Mesenchymal stem cell (in vitro differentiated cells and primary cell): ENCODE data around the gene IGF1R.

Source experiments
- DNase-seq: peaks from one replicate; pipeline ENCODE4 v3.0.0-alpha.2; 2013
- H2AFZ ChIP-seq: one replicate; pipeline ENCODE4 v1.6.1; 2013; ENCODE audit warnings: low read depth, mild to moderate bottlenecking, control low read depth, inconsistent platforms, low read length, moderate library complexity
- H2AK5ac ChIP-seq: 2 replicates; pipeline ENCODE4 v1.6.1; 2013; ENCODE audit warnings: low read length, moderate library complexity, mild to moderate bottlenecking, inconsistent platforms; ENCODE audit not compliant: severe bottlenecking
- H2BK120ac ChIP-seq: one replicate; pipeline ENCODE4 v1.6.1; 2013; ENCODE audit warnings: low read depth, mild to moderate bottlenecking, inconsistent platforms, low read length, moderate library complexity
- H2BK12ac ChIP-seq, 2 experiments: one replicate each; pipeline ENCODE4 v1.6.1; 2013; ENCODE audit warnings: inconsistent platforms in 2 of 2, low read length in 2 of 2, mild to moderate bottlenecking in 2 of 2, moderate library complexity in 2 of 2, control low read depth in 1 of 2
- H2BK15ac ChIP-seq: one replicate; pipeline ENCODE4 v1.6.1; 2013; ENCODE audit warnings: mild to moderate bottlenecking, low read depth, inconsistent platforms; ENCODE audit not compliant: poor library complexity, severe bottlenecking
- H2BK5ac ChIP-seq: 2 replicates; pipeline ENCODE4 v1.6.1; 2013; ENCODE audit warnings: low read depth, mild to moderate bottlenecking, low read length, control low read depth, inconsistent platforms; ENCODE audit not compliant: poor library complexity, severe bottlenecking
- H3K14ac ChIP-seq, 2 experiments: one replicate each; pipeline ENCODE4 v1.6.1; 2013; ENCODE audit warnings: inconsistent platforms in 2 of 2, low read length in 2 of 2, control low read depth in 1 of 2, mild to moderate bottlenecking in 1 of 2, moderate library complexity in 1 of 2
- H3K18ac ChIP-seq, 2 experiments: one replicate each; pipeline ENCODE4 v1.6.1; 2013; ENCODE audit warnings: inconsistent platforms in 2 of 2, low read length in 2 of 2, control low read depth in 1 of 2, low read depth in 1 of 2, mild to moderate bottlenecking in 1 of 2
- H3K23ac ChIP-seq, 2 experiments: one replicate each; pipeline ENCODE4 v1.6.1; 2013; ENCODE audit warnings: inconsistent platforms in 2 of 2, low read length in 2 of 2, mild to moderate bottlenecking in 2 of 2, moderate library complexity in 2 of 2, control low read depth in 1 of 2
- H3K27ac ChIP-seq: 2 replicates; pipeline ENCODE4 v1.5.1; 2013; ENCODE audit warnings: mild to moderate bottlenecking, moderate library complexity, low read length, control low read depth, inconsistent platforms; ENCODE audit not compliant: poor library complexity, severe bottlenecking
- H3K27me3 ChIP-seq, 2 experiments: 2 replicates each; pipeline versions ENCODE4 v1.6.1 to v1.7.0; 2013; ENCODE audit warnings: low read length in 2 of 2, mild to moderate bottlenecking in 2 of 2, moderate library complexity in 2 of 2, control low read depth in 1 of 2, inconsistent platforms in 1 of 2; ENCODE audit not compliant: control insufficient read depth in 1 of 2, insufficient read depth in 1 of 2
- H3K36me3 ChIP-seq, 2 experiments: 2 replicates each; pipeline versions ENCODE4 v1.6.1 to v1.7.0; 2013; ENCODE audit warnings: low read length in 2 of 2, control low read depth in 1 of 2, inconsistent platforms in 1 of 2, low read depth in 1 of 2, mild to moderate bottlenecking in 1 of 2; ENCODE audit not compliant: insufficient read depth in 2 of 2, control insufficient read depth in 1 of 2
- H3K4ac ChIP-seq, 2 experiments: one replicate each; pipeline ENCODE4 v1.6.1; 2013; ENCODE audit warnings: inconsistent platforms in 2 of 2, low read length in 2 of 2, mild to moderate bottlenecking in 2 of 2, moderate library complexity in 2 of 2, control low read depth in 1 of 2, low read depth in 1 of 2
- H3K4me1 ChIP-seq: 2 replicates; pipeline ENCODE4 v1.6.1; 2013; ENCODE audit warnings: low read depth, low read length, control low read depth; ENCODE audit not compliant: control insufficient read depth, insufficient read depth
- H3K4me2 ChIP-seq: 2 replicates; pipeline ENCODE4 v1.6.1; 2013; ENCODE audit warnings: low read length, mild to moderate bottlenecking, inconsistent platforms; ENCODE audit not compliant: poor library complexity, severe bottlenecking
- H3K4me3 ChIP-seq, 2 experiments: 2 replicates each; pipeline versions ENCODE4 v1.5.1 to v1.7.0; 2013; ENCODE audit warnings: low read length in 2 of 2, mild to moderate bottlenecking in 2 of 2, control low read depth in 1 of 2, low read depth in 1 of 2; ENCODE audit not compliant: insufficient read depth in 1 of 2
- H3K79me1 ChIP-seq: replicated peaks from 2 replicates; pipeline ENCODE4 v1.6.1; 2013; ENCODE audit warnings: mild to moderate bottlenecking, control low read depth, low read length, inconsistent platforms; ENCODE audit not compliant: poor library complexity, severe bottlenecking
- H3K9ac ChIP-seq: 2 replicates; pipeline ENCODE4 v1.7.0; 2013; ENCODE audit warnings: mild to moderate bottlenecking, low read length, moderate library complexity
- H3K9me3 ChIP-seq: 2 replicates; pipeline ENCODE4 v1.7.0; 2013; ENCODE audit warnings: mild to moderate bottlenecking, low read length; ENCODE audit not compliant: control insufficient read depth
- H4K8ac ChIP-seq: one replicate; pipeline ENCODE4 v1.6.1; 2013; ENCODE audit warnings: inconsistent platforms, mild to moderate bottlenecking, low read length, moderate library complexity
- H4K91ac ChIP-seq: one replicate; pipeline ENCODE4 v1.6.1; 2013; ENCODE audit warnings: mild to moderate bottlenecking, low read length, inconsistent platforms
- WGBS: methylation state at CpG from one replicate; pipeline ENCODE4 v1.1.7; 2013; ENCODE audit warnings: mixed read lengths; 5-methylcytosine and 5-hydroxymethylcytosine counted together

The IGF1R gene

DNA sequence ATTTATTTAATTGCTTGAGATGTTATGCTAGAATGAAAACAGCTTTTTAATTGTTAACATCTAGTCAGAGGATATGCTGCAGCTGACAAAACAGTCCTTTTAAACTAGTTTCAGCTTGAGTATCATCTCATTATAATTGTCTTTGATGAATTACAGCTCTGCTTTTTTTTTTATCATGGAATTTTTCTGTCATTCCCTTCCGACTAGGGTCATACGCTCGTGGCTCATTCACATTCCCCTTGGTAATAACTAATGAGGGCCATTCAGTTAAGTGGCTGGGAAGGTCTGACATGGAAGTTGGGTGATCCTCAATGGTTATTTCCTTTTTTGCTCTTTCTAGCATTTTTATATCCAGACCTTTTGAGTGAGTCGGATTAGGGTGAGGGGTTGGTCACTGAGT is 282.2 kb downstream of the IGF1R start:
- no peak for DNase-seq
- Histone ChIP-seq H2AFZ (no peak overlapping the region), H3K18ac (no peak overlapping the region), H2BK15ac (no peak overlapping the region), H3K4me3 (no peak overlapping the region), H3K36me3 (peaks cover 38 to 79% of the 10 kb centered on the region in 2 experiments), H2BK12ac (no peak overlapping the region), H2BK5ac (no peak overlapping the region), H3K27ac (no peak overlapping the region), H4K91ac (no peak overlapping the region), H2BK120ac (no peak overlapping the region), H3K9ac (no peak overlapping the region), H3K4me2 (no peak overlapping the region), H3K23ac (no peak overlapping the region), H3K4ac (no peak overlapping the region), H3K79me1 (peaks cover 8% of the 10 kb centered on the region), H3K14ac (no peak overlapping the region), H3K9me3 (no peaks in the 10 kb centered on the region), H3K27me3 (no peaks in the 10 kb centered on the region), H4K8ac (no peak overlapping the region), H2AK5ac (no peak overlapping the region), H3K4me1 (no peaks in the 10 kb centered on the region)
- 94% methylated on average over 3 of the region's 4 CpGs for WGBS

DNA sequence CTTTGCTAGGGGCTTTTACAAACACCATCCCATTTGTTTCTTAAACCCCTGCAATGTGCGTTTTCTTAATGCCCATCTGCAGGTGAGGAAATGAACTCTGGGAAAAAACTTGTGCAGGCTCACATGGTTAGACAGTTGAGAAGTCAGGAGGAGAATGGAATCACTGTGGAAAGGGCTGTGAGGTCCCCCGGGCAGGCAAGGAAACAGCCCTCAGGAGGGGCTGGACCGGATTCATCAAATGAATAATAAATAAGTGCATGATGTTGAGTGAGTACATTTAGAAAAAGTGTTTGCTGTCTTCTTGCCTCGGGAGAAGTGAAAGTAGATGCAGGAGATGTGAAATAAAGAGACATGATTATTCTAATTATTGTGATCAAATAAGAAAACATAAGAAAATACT is 282.7 kb downstream of the IGF1R start:
- Histone ChIP-seq H4K91ac (no peak overlapping the region), H3K36me3 (peaks cover 41 to 80% of the 10 kb centered on the region in 2 experiments), H2BK5ac (no peak overlapping the region), H3K4me3 (no peak overlapping the region), H3K23ac (no peak overlapping the region), H2BK12ac (no peak overlapping the region), H3K9ac (no peak overlapping the region), H3K27ac (no peak overlapping the region), H4K8ac (no peak overlapping the region), H3K14ac (no peak overlapping the region), H3K4ac (no peak overlapping the region), H2AK5ac (no peak overlapping the region), H3K9me3 (no peaks in the 10 kb centered on the region), H2AFZ (no peak overlapping the region), H3K79me1 (peaks cover 8% of the 10 kb centered on the region), H3K4me2 (no peak overlapping the region), H2BK15ac (no peak overlapping the region), H2BK120ac (no peak overlapping the region), H3K18ac (no peak overlapping the region), H3K4me1 (no peaks in the 10 kb centered on the region), H3K27me3 (no peaks in the 10 kb centered on the region)
- WGBS = 92% methylated on average over 4 of the region's 4 CpGs
- no peak for DNase-seq

DNA sequence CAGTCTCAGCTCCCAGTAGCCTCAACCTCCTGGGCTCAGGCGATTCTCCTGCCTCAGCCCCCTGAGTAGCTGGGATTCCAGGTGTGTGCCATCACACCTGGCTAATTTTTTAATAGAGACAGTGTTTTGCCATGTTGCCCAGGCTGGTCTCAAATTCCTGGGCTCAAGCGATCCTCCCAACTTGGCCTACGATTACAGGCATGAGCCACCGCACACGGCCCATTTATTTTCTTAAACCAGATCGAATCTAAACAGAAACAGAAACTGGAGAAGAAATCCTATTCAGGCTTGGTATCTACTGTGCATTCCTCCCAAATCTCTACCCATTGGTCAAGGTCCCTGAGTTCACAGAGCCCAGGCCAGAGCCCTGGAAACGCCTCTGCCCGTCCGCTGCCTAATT is 285.1 kb downstream of the IGF1R start:
- Histone ChIP-seq H3K27ac (no peak overlapping the region), H3K79me1 (peaks cover 5% of the 10 kb centered on the region), H3K23ac (no peak overlapping the region), H2BK5ac (no peak overlapping the region), H2BK15ac (no peak overlapping the region), H2BK120ac (no peak overlapping the region), H2BK12ac (no peak overlapping the region), H3K9me3 (no peaks in the 10 kb centered on the region), H2AFZ (no peak overlapping the region), H4K8ac (no peak overlapping the region), H3K18ac (no peak overlapping the region), H4K91ac (no peak overlapping the region), H3K27me3 (no peaks in the 10 kb centered on the region), H3K36me3 (peaks cover 46 to 86% of the 10 kb centered on the region in 2 experiments), H2AK5ac (no peak overlapping the region), H3K4me2 (no peak overlapping the region), H3K14ac (no peak overlapping the region), H3K4me3 (no peak overlapping the region), H3K9ac (no peak overlapping the region), H3K4ac (no peak overlapping the region), H3K4me1 (peaks cover 2% of the 10 kb centered on the region)
- DNase-seq = no peak
- 97% methylated on average over 9 of the region's 9 CpGs for WGBS

DNA sequence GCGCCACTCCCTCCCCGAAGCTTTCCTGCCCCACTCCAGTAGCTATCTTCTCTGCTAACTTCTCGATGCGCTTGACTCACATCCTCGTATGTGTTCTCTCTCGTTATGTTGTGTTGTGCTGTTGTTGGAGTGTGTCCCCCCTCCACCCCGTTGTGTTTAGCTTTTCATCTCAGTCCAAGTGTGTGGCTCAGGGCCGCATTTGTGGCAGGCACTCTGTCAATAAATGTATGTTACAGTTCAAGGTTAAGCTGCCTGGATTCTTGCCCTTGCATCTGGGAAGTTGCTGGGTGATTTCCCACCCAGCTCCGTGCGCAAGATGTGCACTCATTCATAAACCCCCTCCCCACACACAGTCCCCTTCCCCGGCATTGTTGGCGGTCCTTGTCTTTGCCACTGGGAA is 287.4 kb downstream of the IGF1R start:
- H3K4me2 ChIP-seq = no peak overlapping the region
- no peak overlapping the region for H3K18ac ChIP-seq
- no peaks in the 10 kb centered on the region for H3K27me3 ChIP-seq
- no peaks in the 10 kb centered on the region for H3K9me3 ChIP-seq
- H2BK5ac ChIP-seq = no peak overlapping the region
- H2BK120ac ChIP-seq = no peak overlapping the region
- no peak for DNase-seq
- no peak overlapping the region for H3K23ac ChIP-seq
- no peak overlapping the region for H2BK15ac ChIP-seq
- peaks cover 2% of the 10 kb centered on the region for H3K4me1 ChIP-seq
- peaks cover 54 to 86% of the 10 kb centered on the region in 2 experiments for H3K36me3 ChIP-seq
- H2AK5ac ChIP-seq = no peak overlapping the region
- no peak overlapping the region for H3K14ac ChIP-seq
- 81% methylated on average over 9 of the region's 12 CpGs for WGBS
- no peak overlapping the region for H2BK12ac ChIP-seq
- no peak overlapping the region for H4K8ac ChIP-seq
- no peak overlapping the region for H3K27ac ChIP-seq
- H3K79me1 ChIP-seq = peaks cover 6% of the 10 kb centered on the region
- H3K4ac ChIP-seq = no peak overlapping the region
- no peak overlapping the region for H4K91ac ChIP-seq
- no peak overlapping the region for H3K9ac ChIP-seq
- no peak overlapping the region for H3K4me3 ChIP-seq
- H2AFZ ChIP-seq = no peak overlapping the region
